ENCODE results near the gene HDAC9. TPM values are rescaled to one million over a fixed set of nuclear protein-coding genes. Genes with fewer than 3 reads are reported as not detected.

The HDAC9 gene
- total RNA-seq, 1 experiment from 2014 or later, result 7.7 TPM

DNA sequence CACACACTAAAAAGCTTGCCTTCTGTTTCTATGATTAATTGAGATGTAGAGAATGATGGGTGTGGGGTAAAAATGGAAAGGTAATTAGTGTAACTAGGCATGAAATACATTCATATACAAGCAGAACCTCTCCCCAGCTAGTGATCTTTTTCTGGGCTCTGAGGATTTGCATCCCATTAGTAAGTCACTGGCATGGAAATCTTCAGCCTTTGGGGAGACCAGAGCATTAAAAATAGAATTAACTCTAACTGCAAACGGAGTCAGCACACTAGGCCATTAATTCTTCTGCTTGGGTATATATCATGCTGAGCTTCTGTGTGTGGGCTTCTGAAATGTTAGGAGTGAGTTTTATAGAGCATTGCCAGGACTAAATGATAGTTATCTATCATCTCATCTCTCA is 128.9 kb downstream of the HDAC9 start:
- Histone ChIP-seq H3K4ac (ENCODE audit: low read depth, low read length) (no peak overlapping the region), H2BK15ac (ENCODE audit: low read depth, low read length) (no peak overlapping the region), H3K4me1 (ENCODE audit: insufficient read depth, low read length) (no peaks in the 10 kb centered on the region), H3K9ac (ENCODE audit: extremely low read depth, insufficient read length, low read length) (no peak overlapping the region), H3K23ac (ENCODE audit: insufficient read length, low read depth, low read length) (no peak overlapping the region), H2BK5ac (ENCODE audit: insufficient read length, low read length) (no peak overlapping the region), H2AFZ (ENCODE audit: low read length) (no peak overlapping the region), H2BK20ac (ENCODE audit: low read depth, low read length, poor library complexity, severe bottlenecking) (no peak overlapping the region), H3K4me2 (ENCODE audit: insufficient read depth, insufficient read length, low read length) (no peak overlapping the region), H4K91ac (ENCODE audit: insufficient read length, low read depth, low read length) (no peak overlapping the region), H3K56ac (ENCODE audit: insufficient read length, low read depth, low read length) (no peak overlapping the region), H4K5ac (ENCODE audit: insufficient read length, low read depth, low read length) (no peak overlapping the region), H3K9me3 (ENCODE audit: control insufficient read depth, low read depth, low read length) (no peaks in the 10 kb centered on the region), H4K8ac (replicated peaks; ENCODE audit: insufficient read length, low read depth, low read length) (no peak overlapping the region), H3K14ac (ENCODE audit: insufficient read depth, low read length) (no peak overlapping the region), H3K27ac (ENCODE audit: insufficient read length, low read depth, low read length) (no peak overlapping the region), H3K18ac (ENCODE audit: insufficient read length, low read depth, low read length) (no peak overlapping the region), H4K20me1 (ENCODE audit: control insufficient read depth, insufficient read depth, insufficient read length) (no peaks in the 10 kb centered on the region), H2BK120ac (ENCODE audit: low read depth, low read length, poor library complexity, severe bottlenecking) (no peak overlapping the region), H3K27me3 (ENCODE audit: insufficient read depth, low read length) (no peaks in the 10 kb centered on the region), H2AK5ac (ENCODE audit: insufficient read length, low read length) (no peak overlapping the region), H3K23me2 (ENCODE audit: insufficient read length, low read depth, low read length, poor library complexity, severe bottlenecking) (no peaks in the 10 kb centered on the region), H3T11ph (ENCODE audit: low read length) (no peak overlapping the region), H2BK12ac (ENCODE audit: insufficient read length, low read depth, low read length) (no peak overlapping the region), H3K79me1 (ENCODE audit: insufficient read depth, low read depth, low read length, poor library complexity, severe bottlenecking) (no peaks in the 10 kb centered on the region), H3K79me2 (ENCODE audit: insufficient read depth, low read length) (no peaks in the 10 kb centered on the region)
- H3K4me1 Mint-ChIP-seq, result peaks cover 4 to 9% of the 10 kb centered on the region in 2 experiments; a peak in 3 of 4 replicates
- no CpG with 5 or more reads among the region's 1 CpG for WGBS (ENCODE audit: extremely low coverage, insufficient read length, low lambda C conversion rate)
- no peaks in the 10 kb centered on the region for H3K27me3 Mint-ChIP-seq (ENCODE audit: low read depth)
- no peaks in the 10 kb centered on the region for H3K36me3 Mint-ChIP-seq (ENCODE audit: insufficient read depth in 1 of 3, low read depth in 3 of 3)
- TF ChIP-seq, protein P1, sequence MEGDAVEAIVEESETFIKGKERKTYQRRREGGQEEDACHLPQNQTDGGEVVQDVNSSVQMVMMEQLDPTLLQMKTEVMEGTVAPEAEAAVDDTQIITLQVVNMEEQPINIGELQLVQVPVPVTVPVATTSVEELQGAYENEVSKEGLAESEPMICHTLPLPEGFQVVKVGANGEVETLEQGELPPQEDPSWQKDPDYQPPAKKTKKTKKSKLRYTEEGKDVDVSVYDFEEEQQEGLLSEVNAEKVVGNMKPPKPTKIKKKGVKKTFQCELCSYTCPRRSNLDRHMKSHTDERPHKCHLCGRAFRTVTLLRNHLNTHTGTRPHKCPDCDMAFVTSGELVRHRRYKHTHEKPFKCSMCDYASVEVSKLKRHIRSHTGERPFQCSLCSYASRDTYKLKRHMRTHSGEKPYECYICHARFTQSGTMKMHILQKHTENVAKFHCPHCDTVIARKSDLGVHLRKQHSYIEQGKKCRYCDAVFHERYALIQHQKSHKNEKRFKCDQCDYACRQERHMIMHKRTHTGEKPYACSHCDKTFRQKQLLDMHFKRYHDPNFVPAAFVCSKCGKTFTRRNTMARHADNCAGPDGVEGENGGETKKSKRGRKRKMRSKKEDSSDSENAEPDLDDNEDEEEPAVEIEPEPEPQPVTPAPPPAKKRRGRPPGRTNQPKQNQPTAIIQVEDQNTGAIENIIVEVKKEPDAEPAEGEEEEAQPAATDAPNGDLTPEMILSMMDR (conservative IDR thresholded peaks at IDR 0.05), result no peak
- DNase-seq, result no peak
- no peaks in the 10 kb centered on the region for H3K9me3 Mint-ChIP-seq
- peak overlapping the region in 1 of 3 experiments; percentile 16; a peak in 1 of 7 replicates for H3K27ac Mint-ChIP-seq
- H3K4me3 Mint-ChIP-seq, result no peak overlapping the region

Measured in H9 (cell line).